ENCODE measurements around the gene P3H2.

- TF ChIP-seq CTCF (IDR thresholded peaks at IDR 0.05) (no peak), POLR2A (IDR thresholded peaks at IDR 0.05) (no peak)
Observed at GRCh38 chr3:190092250-190092649, 28.4 kb downstream of the P3H2 start.

All from thyroid gland (tissue), 4 donors.